Astrocyte of the spinal cord (primary cell): ENCODE data around the gene CHRNA1.

Experiments
- DNase-seq: peaks from one replicate; pipeline ENCODE4 v3.0.0; 2011; ENCODE audit warnings: low read depth, low spot score
- H3K4me3 ChIP-seq: 2 replicates; pipeline ENCODE4 v1.5.1; 2011; ENCODE audit warnings: low read depth, mild to moderate bottlenecking, low read length, moderate library complexity
- in situ Hi-C: cut with HindIII; loops from 2 replicates; pipeline ENCODE4 v1.10.0; 2017; ENCODE audit warnings: low sequenced_read_pairs
- TF ChIP-seq, protein P1 (sequence below): IDR thresholded peaks from 2 replicates; pipeline ENCODE4 v1.5.1; 2012; ENCODE audit warnings: low read depth, mild to moderate bottlenecking, low read length, inconsistent platforms

The CHRNA1 gene

DNA sequence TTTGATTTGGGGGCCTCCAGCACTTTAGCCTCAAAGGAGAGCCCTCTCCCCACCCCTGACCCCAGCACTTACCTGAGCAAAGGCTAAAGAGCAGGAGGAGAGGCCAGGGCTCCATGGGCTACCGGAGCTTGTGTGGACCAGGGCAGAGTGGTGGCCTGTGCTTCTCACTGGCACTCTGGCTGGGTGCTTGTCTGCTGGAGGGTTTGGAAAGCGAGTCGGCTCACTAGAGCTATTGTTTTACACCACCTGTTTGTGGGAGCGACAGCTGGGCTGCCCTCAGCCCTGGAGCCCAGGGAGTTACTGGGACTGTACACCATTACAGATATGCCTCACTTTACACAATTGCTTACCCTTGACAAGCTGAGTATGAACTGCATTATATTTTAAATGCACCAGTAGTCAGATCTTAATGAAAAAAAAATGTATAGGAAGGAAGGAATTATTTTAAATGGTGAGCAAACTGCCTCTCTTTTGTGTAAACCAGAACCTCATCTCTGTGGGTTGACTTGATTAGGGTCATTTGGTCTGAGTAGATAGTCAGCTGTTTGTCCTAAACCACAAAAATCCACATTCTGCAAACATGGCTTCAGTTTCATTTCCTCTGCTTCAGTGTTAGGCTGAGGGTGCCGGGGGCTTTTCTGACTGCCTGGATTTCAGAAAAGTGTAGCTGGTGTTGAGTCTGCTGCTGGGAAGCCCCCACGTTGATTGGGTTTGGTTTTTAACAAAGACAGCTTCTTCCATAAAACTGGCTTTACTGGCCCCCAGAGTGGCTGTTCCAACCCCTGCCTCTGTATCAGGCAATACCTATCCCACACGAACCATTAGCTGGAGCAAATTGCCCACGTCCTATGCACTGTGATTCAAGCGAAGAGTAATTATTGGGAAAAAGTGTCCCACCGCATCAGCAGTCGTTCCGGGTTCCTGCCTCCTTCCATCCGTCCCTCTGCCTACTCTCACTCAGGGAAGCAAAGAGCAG, at the start of gene CHRNA1:
TSS of gene CHRNA1 (minus strand) at position 193 of the 976 bp plus-strand sequence. CDS start at position 115, 78 bp downstream.
- peak; percentile 68 for DNase-seq
- in situ Hi-C loops, result no loop called here
- TF ChIP-seq, protein P1, sequence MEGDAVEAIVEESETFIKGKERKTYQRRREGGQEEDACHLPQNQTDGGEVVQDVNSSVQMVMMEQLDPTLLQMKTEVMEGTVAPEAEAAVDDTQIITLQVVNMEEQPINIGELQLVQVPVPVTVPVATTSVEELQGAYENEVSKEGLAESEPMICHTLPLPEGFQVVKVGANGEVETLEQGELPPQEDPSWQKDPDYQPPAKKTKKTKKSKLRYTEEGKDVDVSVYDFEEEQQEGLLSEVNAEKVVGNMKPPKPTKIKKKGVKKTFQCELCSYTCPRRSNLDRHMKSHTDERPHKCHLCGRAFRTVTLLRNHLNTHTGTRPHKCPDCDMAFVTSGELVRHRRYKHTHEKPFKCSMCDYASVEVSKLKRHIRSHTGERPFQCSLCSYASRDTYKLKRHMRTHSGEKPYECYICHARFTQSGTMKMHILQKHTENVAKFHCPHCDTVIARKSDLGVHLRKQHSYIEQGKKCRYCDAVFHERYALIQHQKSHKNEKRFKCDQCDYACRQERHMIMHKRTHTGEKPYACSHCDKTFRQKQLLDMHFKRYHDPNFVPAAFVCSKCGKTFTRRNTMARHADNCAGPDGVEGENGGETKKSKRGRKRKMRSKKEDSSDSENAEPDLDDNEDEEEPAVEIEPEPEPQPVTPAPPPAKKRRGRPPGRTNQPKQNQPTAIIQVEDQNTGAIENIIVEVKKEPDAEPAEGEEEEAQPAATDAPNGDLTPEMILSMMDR, result no peak
- no peak within 1 kb of the TSS for H3K4me3 ChIP-seq

DNA sequence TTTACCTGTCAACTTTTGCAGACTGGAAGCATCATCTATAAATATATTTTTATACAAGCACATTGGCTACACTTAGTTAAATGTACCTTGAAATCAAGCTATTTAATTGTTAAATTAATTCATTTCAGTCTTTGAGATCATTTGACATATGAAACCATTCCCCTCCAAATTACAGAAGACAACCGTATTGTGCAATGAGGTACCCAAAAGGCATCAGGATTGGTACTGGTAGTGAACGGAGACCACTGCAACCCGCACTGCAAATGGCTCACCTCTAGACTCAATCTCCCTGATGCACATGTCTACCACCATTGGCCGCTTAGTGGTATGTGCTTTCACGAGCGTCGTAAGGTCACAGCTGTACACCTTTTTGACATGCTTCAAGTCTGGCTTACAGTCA, 47.8 kb upstream of the CHRNA1 start:
- in situ Hi-C loops, result no loop called here
- TF ChIP-seq, protein P1, result no peak
- H3K4me3 ChIP-seq, result no peak overlapping the region
- no peak for DNase-seq

DNA sequence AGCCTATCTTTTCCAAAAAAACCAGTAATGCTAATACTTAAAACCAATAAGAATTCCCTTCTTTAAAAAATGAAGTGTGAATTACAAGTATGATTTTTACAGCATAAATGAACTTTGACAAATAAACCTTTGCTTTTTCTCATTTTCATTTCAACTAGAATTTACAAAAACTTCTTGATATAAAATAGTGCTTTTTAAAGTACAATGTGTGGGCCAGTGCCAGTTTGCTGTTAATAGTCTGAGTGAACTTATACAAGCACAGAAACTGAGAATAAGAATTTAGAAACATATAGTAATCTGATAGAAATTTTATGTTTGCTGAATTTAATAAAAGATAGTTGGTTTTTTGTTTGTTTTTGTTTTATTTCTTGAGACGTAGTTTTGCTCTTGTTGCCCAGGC, 43.7 kb upstream of the CHRNA1 start:
- in situ Hi-C loops, result no loop called here
- H3K4me3 ChIP-seq, result no peak overlapping the region
- DNase-seq, result no peak
- TF ChIP-seq, protein P1, result no peak

DNA sequence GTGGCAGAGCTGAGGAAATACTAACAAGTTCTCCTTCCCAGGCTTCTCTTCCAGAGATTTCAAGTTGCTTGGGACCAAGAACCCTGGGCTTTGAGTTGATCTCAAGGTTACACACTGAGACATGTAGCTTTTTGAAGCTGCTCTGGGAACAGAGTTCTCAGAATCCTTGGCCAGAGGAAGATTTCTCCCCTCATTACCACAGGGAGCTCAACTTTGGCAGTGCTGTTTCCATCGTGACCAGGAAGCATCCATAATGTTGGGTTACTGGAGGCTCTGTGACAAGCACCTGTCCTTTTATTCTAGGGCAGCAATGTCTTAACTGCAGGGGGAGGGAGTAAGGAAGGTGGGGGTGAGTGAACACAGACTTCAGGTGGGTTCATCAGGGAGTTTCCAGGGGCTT, 41.5 kb upstream of the CHRNA1 start:
- no peak overlapping the region for H3K4me3 ChIP-seq
- TF ChIP-seq, protein P1, result no peak
- no peak for DNase-seq
- in situ Hi-C loops, result no loop called here

DNA sequence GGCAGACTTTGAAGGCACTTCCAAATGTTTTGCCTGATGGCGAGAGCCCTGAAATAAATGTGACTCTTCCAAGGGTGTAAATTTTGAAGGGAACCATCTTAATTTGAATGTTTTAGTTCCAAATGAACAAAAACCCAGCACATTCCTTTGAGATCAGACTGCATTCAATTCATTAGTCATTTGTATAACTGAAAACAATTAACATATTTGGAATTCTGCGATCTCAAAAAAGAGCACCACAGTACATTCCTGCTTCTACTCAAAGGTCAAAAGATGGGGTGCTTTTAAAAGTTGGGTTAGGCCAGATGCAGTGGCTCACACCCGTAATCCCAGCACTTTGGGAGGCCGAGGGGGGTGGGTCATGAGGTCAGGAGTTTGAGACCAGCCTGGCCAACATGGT, 38.2 kb upstream of the CHRNA1 start:
- TF ChIP-seq, protein P1, result no peak
- in situ Hi-C loops, result no loop called here
- DNase-seq, result peak; percentile 47

DNA sequence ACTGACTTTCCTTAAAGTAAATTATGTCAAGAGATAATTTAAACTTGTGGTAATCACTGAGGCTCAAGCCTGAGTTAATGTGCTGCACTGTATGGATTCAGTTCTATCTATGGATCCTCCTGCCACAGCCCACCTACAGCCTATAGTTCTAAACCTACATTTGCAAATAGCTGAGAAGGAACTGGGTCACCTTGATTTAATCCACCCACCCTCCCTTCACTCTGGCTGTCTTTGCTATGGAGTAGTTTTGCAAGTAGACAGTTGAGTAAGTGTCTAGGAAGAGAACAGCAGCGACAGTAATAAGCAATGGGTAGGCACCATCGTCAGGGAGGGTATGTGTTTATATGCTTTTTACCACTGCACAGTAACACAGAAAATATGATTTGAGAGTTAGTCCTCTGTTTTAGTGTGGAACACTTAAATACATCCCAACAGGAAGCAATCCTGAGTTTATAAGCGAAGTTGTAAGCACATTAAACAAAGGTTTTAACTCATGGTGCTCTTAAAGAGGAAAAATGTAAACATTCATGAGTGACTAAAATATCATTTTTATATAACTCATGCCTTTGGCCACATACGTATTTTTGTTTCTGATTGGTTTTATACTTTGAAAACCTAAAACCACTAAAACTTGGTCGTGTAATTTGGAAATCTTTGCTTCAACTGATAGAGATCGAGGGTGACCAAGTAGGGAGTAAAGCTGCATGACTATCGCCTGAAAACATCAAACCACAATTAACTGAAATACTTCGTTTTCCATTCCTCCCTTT, 36.3 kb upstream of the CHRNA1 start:
- DNase-seq, result no peak
- TF ChIP-seq, protein P1, result no peak
- no peak overlapping the region for H3K4me3 ChIP-seq
- in situ Hi-C loops, result no loop called here

More for the DNA sequence above, 38.2 kb upstream of the CHRNA1 start:
- no peak overlapping the region for H3K4me3 ChIP-seq
